Measurements from ENCODE around the gene ERP44.

- no peak for TF ChIP-seq POLR2AphosphoS5 (IDR thresholded peaks at IDR 0.05; ENCODE audit: insufficient read depth, low read depth, low read length)
- no peak for TF ChIP-seq CTCF (IDR thresholded peaks at IDR 0.05; ENCODE audit: extremely low read depth in 1 of 2, insufficient read depth in 1 of 2, low read depth in 1 of 2, low read length in 2 of 2)
- TF ChIP-seq MYC (IDR thresholded peaks at IDR 0.05; ENCODE audit: low read depth, low read length), result no peak
- no peak for TF ChIP-seq EZH2 (IDR thresholded peaks at IDR 0.05; ENCODE audit: borderline replicate concordance, low read depth, low read length, severe bottlenecking)
- TF ChIP-seq POLR2A (IDR thresholded peaks at IDR 0.05; ENCODE audit: low read depth, low read length), result no peak
- TF ChIP-seq GATA2 (IDR thresholded peaks at IDR 0.05; ENCODE audit: insufficient read depth, insufficient read length, low read depth, low read length), result no peak
Measured at GRCh38 chr9:100125236-100125635, 26.4 kb upstream of the ERP44 start.

All from endothelial cell of umbilical vein (primary cell).